Chondrocyte (in vitro differentiated cells): ENCODE measurements around the gene ADARB1. TPM values are rescaled to one million over a fixed set of nuclear protein-coding genes. Genes with fewer than 3 reads are reported as not detected.

Experiments
- DNase-seq: peaks from one replicate; pipeline ENCODE4 v3.0.0; 2021; ENCODE audit warnings: mixed read lengths, low spot score
- H3K27ac Mint-ChIP-seq: one replicate; pipeline ENCODE4 v1.8.0; 2021; ENCODE audit warnings: mild to moderate bottlenecking, moderate library complexity, mixed read lengths; ENCODE audit not compliant: unreplicated experiment
- H3K27me3 Mint-ChIP-seq: 2 replicates; pipeline ENCODE4 v1.8.0; 2021; ENCODE audit warnings: low read depth, mixed read lengths
- H3K36me3 Mint-ChIP-seq: 2 replicates; pipeline ENCODE4 v1.8.0; 2021; ENCODE audit warnings: low read depth, mixed read lengths
- H3K4me1 Mint-ChIP-seq: 2 replicates; pipeline ENCODE4 v1.8.0; 2021; ENCODE audit warnings: low read depth, mild to moderate bottlenecking, mixed read lengths
- H3K4me3 Mint-ChIP-seq: one replicate; pipeline ENCODE4 v1.8.0; 2021; ENCODE audit warnings: mild to moderate bottlenecking, moderate library complexity, mixed read lengths; ENCODE audit not compliant: unreplicated experiment
- H3K9me3 Mint-ChIP-seq: 2 replicates; pipeline ENCODE4 v1.8.0; 2021; ENCODE audit warnings: low read depth, mixed read lengths
- CTCF ChIP-seq: fragments of 200-600 bp; sonication (generic); IDR thresholded peaks from 2 replicates; pipeline ENCODE4 v1.5.0; 2021; ENCODE audit warnings: antibody characterized with exemption, mild to moderate bottlenecking, moderate library complexity
- total RNA-seq: library from RNA; stranded (reverse); gene quantifications from 3 replicates; pipeline ENCODE4 v1.2.1, GENCODE V29; 2021

The ADARB1 gene
- total RNA-seq, 1 donor from 2014 or later: 92.8 TPM

GRCh38 chr21:45231705-45232104 lies 157.3 kb downstream of the ADARB1 start:
- Mint-ChIP-seq H3K4me3 (no peak overlapping the region), H3K27ac (no peak overlapping the region), H3K4me1 (peaks cover 25% of the 10 kb centered on the region), H3K27me3 (no peaks in the 10 kb centered on the region), H3K36me3 (peaks cover 3% of the 10 kb centered on the region), H3K9me3 (no peaks in the 10 kb centered on the region)
- no peak for TF ChIP-seq CTCF
- DNase-seq: no peak

GRCh38 chr21:45234127-45234526 lies 159.7 kb downstream of the ADARB1 start:
- TF ChIP-seq CTCF: no peak
- peaks cover 14% of the 10 kb centered on the region for H3K9me3 Mint-ChIP-seq
- peak; percentile 86 for DNase-seq
- no peak overlapping the region for H3K4me3 Mint-ChIP-seq
- peaks cover 3% of the 10 kb centered on the region for H3K36me3 Mint-ChIP-seq
- H3K27ac Mint-ChIP-seq: no peak overlapping the region
- peaks cover under 1% of the 10 kb centered on the region for H3K4me1 Mint-ChIP-seq
- no peaks in the 10 kb centered on the region for H3K27me3 Mint-ChIP-seq

GRCh38 chr21:45234965-45235364 lies 160.6 kb downstream of the ADARB1 start:
- Mint-ChIP-seq H3K4me1 (no peaks in the 10 kb centered on the region), H3K27ac (no peak overlapping the region), H3K4me3 (no peak overlapping the region), H3K36me3 (peaks cover 3% of the 10 kb centered on the region), H3K9me3 (peaks cover 18% of the 10 kb centered on the region), H3K27me3 (no peaks in the 10 kb centered on the region)
- peak; percentile 86 for DNase-seq
- TF ChIP-seq CTCF: no peak

- Mint-ChIP-seq H3K27ac (no peak overlapping the region), H3K4me3 (no peak overlapping the region), H3K27me3 (no peaks in the 10 kb centered on the region), H3K36me3 (peaks cover 3% of the 10 kb centered on the region), H3K4me1 (no peaks in the 10 kb centered on the region), H3K9me3 (peaks cover 19% of the 10 kb centered on the region)
- TF ChIP-seq CTCF: no peak
- DNase-seq: no peak
These were observed 161.1 kb downstream of the ADARB1 start for GRCh38 chr21:45235488-45235887.

GRCh38 chr21:45236481-45236880 lies 162.1 kb downstream of the ADARB1 start:
- peaks cover under 1% of the 10 kb centered on the region for H3K27me3 Mint-ChIP-seq
- no peaks in the 10 kb centered on the region for H3K4me1 Mint-ChIP-seq
- no peak for TF ChIP-seq CTCF
- no peak for DNase-seq
- H3K4me3 Mint-ChIP-seq: no peak overlapping the region
- H3K36me3 Mint-ChIP-seq: peaks cover 6% of the 10 kb centered on the region
- H3K27ac Mint-ChIP-seq: no peak overlapping the region
- peaks cover 28% of the 10 kb centered on the region for H3K9me3 Mint-ChIP-seq
